C4-2B (cell line): ENCODE measurements around the gene PRCD.
"Not testable (repeated sequence)": the region's sequence is repeated elsewhere in the genome, so short reads cannot be mapped to it uniquely, and the experiment has no call there.

ENCODE experiments used
- H3K27ac ChIP-seq: fragments of 450-650 bp; 2 replicates; pipeline ENCODE4 v1.5.1; 2017
- ZFX ChIP-seq: fragments of 450-650 bp; IDR thresholded peaks from 2 replicates; pipeline ENCODE4 v1.6.1; 2017
- TF ChIP-seq, protein P1 (sequence below): fragments of 450-650 bp; conservative IDR thresholded peaks from 2 replicates; pipeline ENCODE4 v1.5.1; 2017; ENCODE audit warnings: mild to moderate bottlenecking

Gene PRCD

DNA sequence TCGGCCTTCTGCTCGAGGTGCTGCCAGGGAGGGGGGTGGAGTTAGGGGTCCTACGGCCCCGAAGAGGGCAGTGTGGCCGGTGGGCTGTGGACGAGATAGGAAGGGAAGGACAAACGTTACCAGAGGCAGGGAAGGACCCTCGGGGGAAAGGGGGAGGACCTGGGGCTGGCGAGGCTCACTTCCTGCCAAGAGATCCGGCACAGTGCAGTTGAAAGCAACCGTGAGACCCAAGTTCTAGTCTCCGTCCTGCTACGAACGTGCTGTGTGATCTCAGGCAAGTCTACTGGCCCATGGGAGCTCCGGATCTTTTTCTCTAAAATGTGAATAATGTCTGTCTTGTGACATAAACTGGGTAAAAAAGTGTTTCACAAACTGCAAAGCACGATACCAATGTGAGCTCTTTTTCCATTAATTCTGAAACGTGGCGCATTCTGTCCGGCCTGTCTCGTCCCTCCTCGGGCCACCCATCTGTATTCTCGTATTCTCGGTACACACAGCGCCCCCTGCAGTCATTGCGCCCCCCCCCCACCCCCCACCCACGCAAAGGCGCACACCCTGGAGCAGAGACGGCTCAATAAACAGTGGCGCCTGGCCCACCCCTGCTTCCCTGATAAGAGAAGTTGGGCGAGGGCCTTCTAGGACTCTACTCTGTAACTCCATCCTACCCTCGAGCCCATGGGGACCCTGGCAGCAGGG lies 11.2 kb upstream of the PRCD start:
- peak overlapping the region; percentile 24 for H3K27ac ChIP-seq
- TF ChIP-seq, protein P1, sequence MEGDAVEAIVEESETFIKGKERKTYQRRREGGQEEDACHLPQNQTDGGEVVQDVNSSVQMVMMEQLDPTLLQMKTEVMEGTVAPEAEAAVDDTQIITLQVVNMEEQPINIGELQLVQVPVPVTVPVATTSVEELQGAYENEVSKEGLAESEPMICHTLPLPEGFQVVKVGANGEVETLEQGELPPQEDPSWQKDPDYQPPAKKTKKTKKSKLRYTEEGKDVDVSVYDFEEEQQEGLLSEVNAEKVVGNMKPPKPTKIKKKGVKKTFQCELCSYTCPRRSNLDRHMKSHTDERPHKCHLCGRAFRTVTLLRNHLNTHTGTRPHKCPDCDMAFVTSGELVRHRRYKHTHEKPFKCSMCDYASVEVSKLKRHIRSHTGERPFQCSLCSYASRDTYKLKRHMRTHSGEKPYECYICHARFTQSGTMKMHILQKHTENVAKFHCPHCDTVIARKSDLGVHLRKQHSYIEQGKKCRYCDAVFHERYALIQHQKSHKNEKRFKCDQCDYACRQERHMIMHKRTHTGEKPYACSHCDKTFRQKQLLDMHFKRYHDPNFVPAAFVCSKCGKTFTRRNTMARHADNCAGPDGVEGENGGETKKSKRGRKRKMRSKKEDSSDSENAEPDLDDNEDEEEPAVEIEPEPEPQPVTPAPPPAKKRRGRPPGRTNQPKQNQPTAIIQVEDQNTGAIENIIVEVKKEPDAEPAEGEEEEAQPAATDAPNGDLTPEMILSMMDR: no peak

DNA sequence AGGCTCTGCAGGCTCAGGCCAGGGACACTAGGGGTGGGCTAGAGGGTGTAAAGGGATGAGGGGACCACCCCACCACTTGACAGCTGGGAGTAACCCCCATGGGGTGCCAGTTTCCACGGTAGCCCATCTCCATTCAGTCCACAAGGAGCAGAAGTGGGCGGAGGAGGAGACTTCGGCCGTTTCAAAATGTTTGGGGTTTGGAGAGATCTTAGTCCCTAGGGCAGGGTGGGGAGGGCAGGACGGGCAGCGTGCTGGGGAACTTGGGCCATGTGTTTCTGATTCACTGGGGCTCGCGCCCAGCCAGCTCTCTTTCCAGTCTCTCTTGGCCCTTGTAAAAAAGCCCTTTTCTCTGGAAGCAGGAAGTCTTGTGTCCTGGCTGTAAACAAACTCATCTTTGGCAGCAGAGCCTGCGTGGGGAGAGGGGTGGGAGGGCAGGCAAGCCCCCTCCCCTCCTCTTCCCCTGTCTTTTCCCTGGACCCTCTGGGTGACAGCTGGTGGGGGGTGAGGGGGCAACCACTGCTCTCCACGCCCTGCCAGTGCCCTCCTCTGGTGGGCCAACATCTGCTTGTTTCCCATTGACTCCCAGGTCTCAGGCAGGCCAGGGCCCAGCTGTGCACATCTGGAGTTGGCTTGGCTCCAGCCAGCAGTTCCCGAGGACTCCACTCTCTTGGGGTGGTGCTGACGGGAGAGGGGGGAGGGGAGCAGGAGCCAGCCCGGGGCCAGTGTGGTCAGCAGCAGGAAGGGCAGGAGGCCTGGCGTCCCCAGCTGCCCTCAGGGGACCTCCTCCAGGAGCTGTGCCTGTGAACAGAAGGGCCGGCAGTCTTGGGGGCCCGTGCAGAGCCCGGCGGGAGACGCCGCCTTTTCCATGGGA lies 10.4 kb upstream of the PRCD start:
- peak overlapping the region; percentile 24 for H3K27ac ChIP-seq
- TF ChIP-seq, protein P1: no peak
- TF ChIP-seq ZFX: no peak

DNA sequence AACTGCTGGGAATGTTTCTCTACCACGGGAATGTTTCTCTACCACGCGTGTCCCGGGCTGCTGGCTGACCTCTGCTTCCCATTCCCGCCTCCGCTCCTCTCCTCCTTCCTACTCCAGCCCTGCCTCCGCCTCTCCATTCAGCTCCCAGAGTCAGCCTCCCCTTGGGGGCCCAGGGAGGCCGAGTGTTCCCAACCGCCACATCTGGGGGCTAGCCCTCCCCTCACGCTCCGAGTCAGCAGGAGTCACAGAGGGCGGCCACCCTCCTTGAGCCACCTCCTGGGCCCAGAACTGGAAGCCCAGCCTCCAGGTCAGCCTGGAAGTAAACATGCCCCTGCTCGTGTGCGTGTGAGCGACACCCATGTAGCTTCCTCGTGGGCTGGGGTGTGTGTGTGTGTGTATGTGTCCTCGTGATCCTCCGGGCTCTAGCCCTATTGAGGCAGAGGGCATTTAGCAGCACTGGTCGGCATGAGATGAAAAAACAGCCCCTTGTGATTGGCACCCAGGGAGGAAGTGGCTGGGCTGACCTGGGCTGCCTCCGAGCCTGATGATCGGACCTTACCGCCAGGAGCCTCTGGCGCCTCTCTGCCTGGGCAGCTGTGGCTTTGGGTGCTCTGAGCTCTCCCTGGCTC lies 9.6 kb upstream of the PRCD start:
- TF ChIP-seq ZFX: no peak
- TF ChIP-seq, protein P1: no peak
- no peak overlapping the region; the same call in 1 of the 2 replicates for H3K27ac ChIP-seq

DNA sequence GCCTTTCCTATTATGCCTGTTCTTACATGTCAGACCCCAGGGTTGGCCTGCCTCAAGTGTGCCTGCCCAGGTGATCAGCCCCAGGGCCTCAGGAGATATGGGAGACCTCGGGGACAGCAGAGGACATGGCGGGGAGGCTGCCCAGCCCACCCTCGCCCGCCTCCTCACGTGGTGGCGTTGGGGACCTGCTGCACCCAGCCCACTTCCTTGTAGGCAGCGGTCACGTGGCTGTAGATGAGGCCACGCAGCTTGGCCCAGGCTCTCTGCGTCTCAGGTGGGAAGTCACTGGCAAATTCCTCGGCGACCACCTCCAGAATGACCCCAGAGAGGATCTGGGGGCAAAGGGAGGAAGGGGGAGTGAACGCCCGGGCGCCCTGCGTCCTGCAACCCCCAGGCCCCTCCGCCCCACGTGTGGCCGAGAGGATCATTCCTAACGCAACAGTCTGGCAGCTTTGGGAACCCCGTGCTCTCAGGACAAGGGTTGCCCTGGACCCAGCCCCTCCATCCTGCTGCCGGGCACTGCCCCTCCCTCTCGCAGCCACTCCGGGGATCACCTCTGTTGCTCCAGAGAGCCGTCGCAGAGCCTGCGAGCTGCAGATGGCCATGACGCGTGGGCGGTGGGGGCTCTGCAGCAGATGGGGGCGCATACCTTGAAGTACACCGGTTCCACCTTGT lies 8.9 kb upstream of the PRCD start:
- no peak overlapping the region for H3K27ac ChIP-seq
- TF ChIP-seq ZFX: no peak
- TF ChIP-seq, protein P1: no peak

DNA sequence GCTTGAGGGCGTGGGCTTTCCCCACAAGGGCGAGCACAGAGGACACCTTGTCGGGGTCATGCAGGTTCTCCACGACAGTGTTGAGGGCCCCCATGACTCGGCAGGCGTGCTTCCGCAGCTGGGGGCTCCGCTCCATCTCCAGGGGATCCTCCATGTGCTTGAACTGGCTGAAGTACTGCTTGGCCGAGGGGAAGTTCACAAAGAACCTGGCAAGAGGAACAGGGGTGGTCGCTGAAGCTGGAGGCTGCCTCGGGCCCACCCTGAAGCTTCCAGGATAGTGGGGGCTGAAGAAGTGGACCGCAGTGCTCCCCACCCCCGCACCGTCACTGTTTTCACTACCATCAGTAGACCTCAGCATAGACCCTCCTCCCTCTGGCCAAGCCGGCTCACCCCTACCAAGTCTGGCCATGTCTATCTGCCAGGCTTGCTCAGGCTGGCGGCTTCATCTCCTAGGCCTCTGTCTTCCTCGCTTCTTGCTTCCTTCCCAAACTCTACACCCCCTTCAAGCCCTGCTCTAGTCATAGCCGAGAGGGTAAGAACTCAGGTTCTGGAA lies 8.3 kb upstream of the PRCD start:
- TF ChIP-seq ZFX: no peak
- TF ChIP-seq, protein P1: no peak
- H3K27ac ChIP-seq: no peak overlapping the region

DNA sequence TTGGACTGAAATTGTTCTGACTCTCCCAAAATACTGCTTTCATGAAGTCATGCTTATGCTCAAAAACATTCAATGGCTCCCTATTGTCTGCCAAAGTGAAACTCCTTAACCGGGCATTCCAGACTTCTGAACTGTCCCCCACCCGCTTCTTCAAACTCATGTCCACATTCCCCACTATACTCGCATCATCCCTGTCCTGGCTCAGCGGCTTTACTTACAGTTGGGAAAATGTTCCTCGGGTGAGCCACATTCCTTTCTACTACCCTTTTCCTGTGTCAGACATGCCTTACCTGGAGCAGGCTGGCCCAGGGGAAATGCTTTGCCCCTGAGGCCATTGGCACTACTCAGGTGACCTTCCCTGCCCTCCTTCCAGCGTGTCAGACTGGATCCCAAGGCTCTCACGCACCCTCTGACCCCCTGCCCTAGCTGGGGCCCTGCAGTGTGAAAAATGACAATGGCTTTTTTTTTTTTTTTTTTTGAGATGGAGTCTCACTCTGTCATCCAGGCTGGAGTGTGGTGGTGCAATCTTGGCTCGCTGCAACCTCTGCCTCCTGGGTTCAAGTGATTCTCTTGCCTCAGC lies 7.7 kb upstream of the PRCD start:
- TF ChIP-seq, protein P1: no peak
- TF ChIP-seq ZFX: no peak
- H3K27ac ChIP-seq: no peak overlapping the region

DNA sequence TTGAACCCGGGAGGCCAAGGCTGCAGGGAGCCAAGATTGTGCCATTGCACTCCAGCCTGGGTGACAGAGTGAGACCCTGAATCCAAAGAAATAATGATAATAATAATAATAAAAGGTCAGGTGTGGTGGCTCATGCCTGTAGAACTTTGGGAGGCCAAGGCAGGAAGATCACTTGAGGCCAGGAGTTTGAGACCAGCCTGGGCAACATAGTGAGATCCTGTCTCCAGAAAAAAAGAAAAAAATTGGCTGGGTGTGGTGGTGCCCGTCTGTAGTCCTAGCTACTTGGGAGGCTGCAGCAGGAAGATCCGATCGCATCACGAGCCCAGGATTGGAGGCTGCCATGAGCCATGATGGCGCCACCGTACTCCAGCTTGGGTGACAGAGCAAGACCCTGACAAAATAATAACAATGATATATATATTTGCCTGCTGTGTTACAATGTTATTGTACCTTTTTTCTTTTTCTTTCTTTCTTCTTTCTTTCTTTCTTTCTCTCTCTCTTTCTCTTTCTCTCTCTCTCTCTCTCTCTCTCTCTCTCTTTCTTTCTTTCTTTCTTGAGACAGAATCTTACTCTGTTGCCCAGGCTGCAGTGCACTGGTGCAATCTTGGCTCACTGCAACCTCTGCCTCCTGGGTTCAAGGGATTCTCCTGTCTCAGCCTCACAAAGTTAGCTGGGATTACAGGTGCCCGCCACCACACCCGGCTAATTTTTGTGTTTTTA lies 6.0 kb upstream of the PRCD start:
- H3K27ac ChIP-seq: not testable (repeated sequence)
